ENCODE results near the gene CEP83. TPM values are rescaled to one million over a fixed set of nuclear protein-coding genes. Genes with fewer than 3 reads are reported as not detected.
A peak's percentile ranks its signal among the peaks of the same experiment; 100 is the strongest.
"Not testable (repeated sequence)": the region's sequence is repeated elsewhere in the genome, so short reads cannot be mapped to it uniquely, and the experiment has no call there.

The CEP83 gene
- polyA plus RNA-seq, 3 donors from 2014 or later = 2.0 to 4.4 (median 4.1) TPM

- Mint-ChIP-seq H3K9me3 (no peaks in the 10 kb centered on the region), H3K4me3 (no peak overlapping the region), H3K4me1 (no peaks in the 10 kb centered on the region), H3K36me3 (peaks cover 12 to 43% (median 26%) of the 10 kb centered on the region in 3 donors), H3K27ac (peak overlapping the region in 1 of 6 donors; percentile 28), H3K27me3 (ENCODE audit: low read depth in 3 of 3) (peaks cover 0 to 2% (median 1%) of the 10 kb centered on the region in 3 donors)
- DNase-seq = no peak
These were observed 123.3 kb downstream of the CEP83 start for GRCh38 chr12:94336211-94336925.

- Mint-ChIP-seq H3K27me3 (ENCODE audit: low read depth in 3 of 3) (peaks cover 0 to 2% (median 1%) of the 10 kb centered on the region in 3 donors), H3K36me3 (peaks cover 15 to 45% (median 35%) of the 10 kb centered on the region in 3 donors)
These were observed 126.3 kb downstream of the CEP83 start for GRCh38 chr12:94333396-94333795.

GRCh38 chr12:94329366-94329765 is 130.3 kb downstream of the CEP83 start:
- Mint-ChIP-seq H3K9me3 (no peaks in the 10 kb centered on the region), H3K4me1 (no peaks in the 10 kb centered on the region), H3K4me3 (no peak overlapping the region), H3K36me3 (peaks cover 20 to 43% (median 40%) of the 10 kb centered on the region in 3 donors), H3K27me3 (ENCODE audit: low read depth in 3 of 3) (peaks cover 0 to 3% (median 0%) of the 10 kb centered on the region in 3 donors), H3K27ac (no peak overlapping the region)
- DNase-seq = no peak

More at GRCh38 chr12:94333396-94333795, 126.3 kb downstream of the CEP83 start:
- no peaks in the 10 kb centered on the region for H3K4me1 Mint-ChIP-seq
- H3K4me3 Mint-ChIP-seq = no peak overlapping the region
- H3K27ac Mint-ChIP-seq = no peak overlapping the region
- H3K9me3 Mint-ChIP-seq = no peaks in the 10 kb centered on the region
- no peak for DNase-seq

- Mint-ChIP-seq H3K27me3 (ENCODE audit: low read depth in 3 of 3) (peaks cover 0 to 3% (median 0%) of the 10 kb centered on the region in 3 donors), H3K27ac (no peak overlapping the region), H3K9me3 (no peaks in the 10 kb centered on the region), H3K4me1 (no peaks in the 10 kb centered on the region), H3K4me3 (no peak overlapping the region), H3K36me3 (peaks cover 25 to 43% (median 40%) of the 10 kb centered on the region in 3 donors)
- DNase-seq = no peak
These were observed 131.9 kb downstream of the CEP83 start for GRCh38 chr12:94327809-94328208.

GRCh38 chr12:94326727-94327126 is 132.9 kb downstream of the CEP83 start:
- no peak for DNase-seq
- peaks cover 0 to 3% (median 0%) of the 10 kb centered on the region in 3 donors for H3K27me3 Mint-ChIP-seq (ENCODE audit: low read depth in 3 of 3)
- no peak overlapping the region for H3K27ac Mint-ChIP-seq
- H3K4me3 Mint-ChIP-seq = no peak overlapping the region
- no peaks in the 10 kb centered on the region for H3K4me1 Mint-ChIP-seq
- H3K36me3 Mint-ChIP-seq = peaks cover 28 to 47% (median 37%) of the 10 kb centered on the region in 3 donors
- no peaks in the 10 kb centered on the region for H3K9me3 Mint-ChIP-seq

- Mint-ChIP-seq H3K9me3 (peaks cover 2 to 4% (median 2%) of the 10 kb centered on the region in 6 donors), H3K36me3 (peaks cover 29 to 48% (median 39%) of the 10 kb centered on the region in 3 donors), H3K4me3 (no peak overlapping the region), H3K4me1 (no peaks in the 10 kb centered on the region), H3K27me3 (ENCODE audit: low read depth in 3 of 3) (peaks cover 0 to 3% (median 1%) of the 10 kb centered on the region in 3 donors), H3K27ac (no peak overlapping the region)
- no peak for DNase-seq
These were observed 133.4 kb downstream of the CEP83 start for GRCh38 chr12:94326234-94326633.

GRCh38 chr12:94322346-94322745 is 137.3 kb downstream of the CEP83 start:
- peaks cover 48 to 66% (median 57%) of the 10 kb centered on the region in 3 donors for H3K36me3 Mint-ChIP-seq
- DNase-seq = no peak
- H3K4me1 Mint-ChIP-seq = no peaks in the 10 kb centered on the region
- H3K9me3 Mint-ChIP-seq = peaks cover 20 to 35% (median 27%) of the 10 kb centered on the region in 6 donors
- no peak overlapping the region for H3K27ac Mint-ChIP-seq
- no peak overlapping the region for H3K4me3 Mint-ChIP-seq
- peaks cover 0 to 2% (median 1%) of the 10 kb centered on the region in 3 donors for H3K27me3 Mint-ChIP-seq (ENCODE audit: low read depth in 3 of 3)

GRCh38 chr12:94320109-94320508 is 139.6 kb downstream of the CEP83 start:
- Mint-ChIP-seq H3K27ac (no peak overlapping the region), H3K4me1 (no peaks in the 10 kb centered on the region), H3K4me3 (no peak overlapping the region), H3K9me3 (peaks cover 21 to 35% (median 27%) of the 10 kb centered on the region in 6 donors), H3K36me3 (peaks cover 48 to 60% (median 57%) of the 10 kb centered on the region in 3 donors), H3K27me3 (ENCODE audit: low read depth in 3 of 3) (peaks cover 0 to 2% (median 0%) of the 10 kb centered on the region in 3 donors)
- DNase-seq = no peak

GRCh38 chr12:94318181-94318580 is 141.5 kb downstream of the CEP83 start:
- Mint-ChIP-seq H3K36me3 (peaks cover 41 to 47% (median 47%) of the 10 kb centered on the region in 3 donors), H3K4me1 (no peaks in the 10 kb centered on the region), H3K27ac (no peak overlapping the region), H3K4me3 (no peak overlapping the region), H3K27me3 (ENCODE audit: low read depth in 3 of 3) (peaks cover 0 to 2% (median 2%) of the 10 kb centered on the region in 3 donors), H3K9me3 (peaks cover 21 to 35% (median 27%) of the 10 kb centered on the region in 6 donors)
- no peak for DNase-seq

- DNase-seq; H3K27me3 Mint-ChIP-seq (ENCODE audit: low read depth in 3 of 3); H3K4me3 Mint-ChIP-seq; H3K4me1 Mint-ChIP-seq; H3K27ac Mint-ChIP-seq: not testable (repeated sequence)
- Mint-ChIP-seq H3K9me3 (peaks cover 21 to 35% (median 27%) of the 10 kb centered on the region in 6 donors), H3K36me3 (peaks cover 35 to 49% (median 37%) of the 10 kb centered on the region in 3 donors)
These were observed 143.1 kb downstream of the CEP83 start for GRCh38 chr12:94316600-94316999.

- Mint-ChIP-seq H3K36me3 (peaks cover 15 to 40% (median 23%) of the 10 kb centered on the region in 3 donors), H3K4me3 (no peak overlapping the region), H3K9me3 (peaks cover 0 to 4% (median 0%) of the 10 kb centered on the region in 6 donors), H3K4me1 (no peaks in the 10 kb centered on the region), H3K27ac (peak overlapping the region in 1 of 6 donors; percentile 46), H3K27me3 (ENCODE audit: low read depth in 3 of 3) (peaks cover 0 to 2% (median 0%) of the 10 kb centered on the region in 3 donors)
- no peak for DNase-seq
These were observed 147.3 kb downstream of the CEP83 start for GRCh38 chr12:94312378-94312777.

GRCh38 chr12:94309373-94309772 is 150.3 kb downstream of the CEP83 start:
- Mint-ChIP-seq H3K36me3 (peaks cover 24 to 41% (median 33%) of the 10 kb centered on the region in 3 donors), H3K9me3 (no peaks in the 10 kb centered on the region), H3K27ac (no peak overlapping the region), H3K27me3 (ENCODE audit: low read depth in 3 of 3) (peaks cover 0 to 2% (median 0%) of the 10 kb centered on the region in 3 donors), H3K4me3 (no peak overlapping the region), H3K4me1 (peaks cover 2 to 7% of the 10 kb centered on the region in 2 donors)
- no peak for DNase-seq

- Mint-ChIP-seq H3K27me3 (ENCODE audit: low read depth in 3 of 3) (peaks cover 0 to under 1% (median 0%) of the 10 kb centered on the region in 3 donors), H3K9me3 (no peaks in the 10 kb centered on the region), H3K4me1 (peaks cover 2 to 7% of the 10 kb centered on the region in 2 donors), H3K36me3 (peaks cover 25 to 44% (median 33%) of the 10 kb centered on the region in 3 donors), H3K4me3 (no peak overlapping the region), H3K27ac (no peak overlapping the region)
- DNase-seq = no peak
These were observed 151.1 kb downstream of the CEP83 start for GRCh38 chr12:94308612-94309011.

Measured in immature natural killer cell (primary cell).